HEK293 (cell line): ENCODE results near the gene JTB.

Source experiments
- EGR2 ChIP-seq: fragments of 450-650 bp; formaldehyde crosslinking; IDR thresholded peaks from 2 replicates; pipeline ENCODE4 v1.5.1; 2016; ENCODE audit warnings: low read depth, missing biosample characterization, missing genetic modification characterization
- FEZF1 ChIP-seq: fragments of 450-650 bp; formaldehyde crosslinking; IDR thresholded peaks from 2 replicates; pipeline ENCODE4 v1.5.1; 2016; ENCODE audit warnings: missing biosample characterization, missing genetic modification characterization
- MZF1 ChIP-seq: fragments of 450-650 bp; formaldehyde crosslinking; IDR thresholded peaks from 2 replicates; pipeline ENCODE4 v1.5.1; 2017; ENCODE audit warnings: missing biosample characterization, missing genetic modification characterization, borderline replicate concordance
- OSR2 ChIP-seq: fragments of 450-650 bp; formaldehyde crosslinking; IDR thresholded peaks from 2 replicates; pipeline ENCODE4 v1.5.1; 2016; ENCODE audit warnings: missing biosample characterization, missing genetic modification characterization
- SCRT1 ChIP-seq: fragments of 450-650 bp; formaldehyde crosslinking; IDR thresholded peaks from 2 replicates; pipeline ENCODE4 v1.5.1; 2016; ENCODE audit warnings: missing biosample characterization, missing genetic modification characterization, borderline replicate concordance
- TCF7L2 ChIP-seq: IDR thresholded peaks from 2 replicates; pipeline ENCODE4 v1.6.1; 2011; ENCODE audit warnings: low read depth, mild to moderate bottlenecking, inconsistent platforms, low read length, moderate library complexity, borderline replicate concordance
- WT1 ChIP-seq: fragments of 450-650 bp; formaldehyde crosslinking; IDR thresholded peaks from 2 replicates; pipeline ENCODE4 v1.5.1; 2016; ENCODE audit warnings: missing biosample characterization, missing genetic modification characterization
- ZIC2 ChIP-seq: fragments of 450-650 bp; formaldehyde crosslinking; IDR thresholded peaks from 2 replicates; pipeline ENCODE4 v1.5.1; 2016; ENCODE audit warnings: missing biosample characterization, missing genetic modification characterization
- ZNF112 ChIP-seq: fragments of 450-650 bp; formaldehyde crosslinking; IDR thresholded peaks from 2 replicates; pipeline ENCODE4 v1.5.0; 2017; ENCODE audit warnings: missing biosample characterization, missing genetic modification characterization
- ZNF114 ChIP-seq: fragments of 450-650 bp; formaldehyde crosslinking; IDR thresholded peaks from 2 replicates; pipeline ENCODE4 v1.5.0; 2017; ENCODE audit warnings: missing biosample characterization, missing genetic modification characterization
- ZNF121 ChIP-seq: fragments of 450-650 bp; formaldehyde crosslinking; IDR thresholded peaks from 2 replicates; pipeline ENCODE4 v1.5.1; 2016; ENCODE audit warnings: missing biosample characterization, missing genetic modification characterization
- ZNF214 ChIP-seq: fragments of 450-650 bp; formaldehyde crosslinking; IDR thresholded peaks from 2 replicates; pipeline ENCODE4 v1.5.1; 2017; ENCODE audit warnings: missing biosample characterization, mild to moderate bottlenecking, missing genetic modification characterization, borderline replicate concordance
- ZNF24 ChIP-seq: fragments of 450-650 bp; formaldehyde crosslinking; IDR thresholded peaks from 2 replicates; pipeline ENCODE4 v1.5.1; 2016; ENCODE audit warnings: missing biosample characterization, missing genetic modification characterization
- ZNF366 ChIP-seq: fragments of 450-650 bp; formaldehyde crosslinking; conservative IDR thresholded peaks from 2 replicates; pipeline ENCODE4 v1.5.1; 2016; ENCODE audit warnings: missing biosample characterization, missing genetic modification characterization
- ZNF433 ChIP-seq: fragments of 450-650 bp; formaldehyde crosslinking; IDR thresholded peaks from 2 replicates; pipeline ENCODE4 v1.5.1; 2016; ENCODE audit warnings: missing biosample characterization, missing genetic modification characterization, low read depth
- ZNF530 ChIP-seq: fragments of 450-650 bp; formaldehyde crosslinking; IDR thresholded peaks from 2 replicates; pipeline ENCODE4 v1.5.1; 2016; ENCODE audit warnings: low read depth, missing biosample characterization, missing genetic modification characterization
- ZNF558 ChIP-seq: fragments of 450-650 bp; formaldehyde crosslinking; IDR thresholded peaks from 2 replicates; pipeline ENCODE4 v1.5.1; 2016; ENCODE audit warnings: missing biosample characterization, missing genetic modification characterization
- ZNF561 ChIP-seq: fragments of 450-650 bp; IDR thresholded peaks from 2 replicates; pipeline ENCODE4 v1.5.1; 2018; ENCODE audit warnings: missing biosample characterization, missing genetic modification characterization, borderline replicate concordance
- ZNF658 ChIP-seq: fragments of 450-650 bp; formaldehyde crosslinking; IDR thresholded peaks from 2 replicates; pipeline ENCODE4; 2016; ENCODE audit warnings: missing biosample characterization, missing genetic modification characterization
- TF ChIP-seq, protein P1 (sequence below): fragments of 450-650 bp; formaldehyde crosslinking; IDR thresholded peaks from 2 replicates; pipeline ENCODE4 v1.5.0; 2017; ENCODE audit warnings: missing biosample characterization, missing genetic modification characterization, borderline replicate concordance
- TF ChIP-seq, protein P2 (sequence below): fragments of 450-650 bp; formaldehyde crosslinking; IDR thresholded peaks from 2 replicates; pipeline ENCODE4 v1.5.1; 2016; ENCODE audit warnings: missing biosample characterization, missing genetic modification characterization
- TF ChIP-seq, protein P3 (sequence below): fragments of 450-650 bp; formaldehyde crosslinking; IDR thresholded peaks from 2 replicates; pipeline ENCODE4 v1.5.1; 2017; ENCODE audit warnings: missing biosample characterization, missing genetic modification characterization
- TF ChIP-seq, protein P4 (sequence below): fragments of 450-650 bp; formaldehyde crosslinking; IDR thresholded peaks from 2 replicates; pipeline ENCODE4 v1.5.1; 2016; ENCODE audit warnings: missing biosample characterization, missing genetic modification characterization, borderline replicate concordance
- TF ChIP-seq, protein P5 (sequence below): fragments of 450-650 bp; formaldehyde crosslinking; IDR thresholded peaks from 2 replicates; pipeline ENCODE4 v1.5.1; 2017; ENCODE audit warnings: missing biosample characterization, missing genetic modification characterization
- TF ChIP-seq, protein P6 (sequence below): fragments of 450-650 bp; formaldehyde crosslinking; IDR thresholded peaks from 2 replicates; pipeline ENCODE4 v1.5.1; 2016; ENCODE audit warnings: missing biosample characterization, missing genetic modification characterization

JTB gene

DNA sequence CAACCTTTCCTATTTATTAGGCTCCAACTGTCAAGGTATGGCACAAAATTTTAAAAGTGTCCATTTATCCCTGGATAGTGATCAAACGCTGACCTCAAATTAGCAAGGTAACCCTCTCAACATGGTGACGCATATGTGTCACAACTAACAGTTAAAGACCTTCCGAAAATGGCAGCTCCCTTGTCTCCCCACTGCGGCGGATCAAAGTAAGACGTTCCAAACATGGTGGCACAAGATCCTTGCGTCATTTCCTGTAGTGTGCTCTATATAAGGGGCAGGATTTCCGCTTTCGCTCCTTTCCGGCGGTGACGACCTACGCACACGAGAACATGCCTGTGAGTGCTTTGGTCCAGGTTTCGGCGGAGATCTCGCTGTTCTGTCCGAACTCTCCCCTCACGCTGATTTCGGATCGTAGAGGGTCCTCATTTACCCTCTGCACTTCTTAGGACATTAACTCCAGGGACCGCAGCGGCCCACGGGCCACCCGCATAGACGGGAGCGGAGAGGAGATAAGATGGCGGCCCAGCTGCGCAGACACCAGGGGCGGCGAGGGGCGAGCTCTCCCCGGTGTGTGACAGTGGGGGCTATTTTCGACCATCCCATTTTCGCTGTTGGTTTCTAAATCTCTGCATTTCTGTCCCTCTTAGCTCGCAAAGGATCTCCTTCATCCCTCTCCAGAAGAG, 13.1 kb upstream of the JTB start, which contains the start of gene RPS27 (continued):
- peak; percentile 100 for TF ChIP-seq TCF7L2
- TF ChIP-seq, protein P1, sequence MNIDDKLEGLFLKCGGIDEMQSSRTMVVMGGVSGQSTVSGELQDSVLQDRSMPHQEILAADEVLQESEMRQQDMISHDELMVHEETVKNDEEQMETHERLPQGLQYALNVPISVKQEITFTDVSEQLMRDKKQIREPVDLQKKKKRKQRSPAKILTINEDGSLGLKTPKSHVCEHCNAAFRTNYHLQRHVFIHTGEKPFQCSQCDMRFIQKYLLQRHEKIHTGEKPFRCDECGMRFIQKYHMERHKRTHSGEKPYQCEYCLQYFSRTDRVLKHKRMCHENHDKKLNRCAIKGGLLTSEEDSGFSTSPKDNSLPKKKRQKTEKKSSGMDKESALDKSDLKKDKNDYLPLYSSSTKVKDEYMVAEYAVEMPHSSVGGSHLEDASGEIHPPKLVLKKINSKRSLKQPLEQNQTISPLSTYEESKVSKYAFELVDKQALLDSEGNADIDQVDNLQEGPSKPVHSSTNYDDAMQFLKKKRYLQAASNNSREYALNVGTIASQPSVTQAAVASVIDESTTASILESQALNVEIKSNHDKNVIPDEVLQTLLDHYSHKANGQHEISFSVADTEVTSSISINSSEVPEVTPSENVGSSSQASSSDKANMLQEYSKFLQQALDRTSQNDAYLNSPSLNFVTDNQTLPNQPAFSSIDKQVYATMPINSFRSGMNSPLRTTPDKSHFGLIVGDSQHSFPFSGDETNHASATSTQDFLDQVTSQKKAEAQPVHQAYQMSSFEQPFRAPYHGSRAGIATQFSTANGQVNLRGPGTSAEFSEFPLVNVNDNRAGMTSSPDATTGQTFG (tag by site-specific recombination), result no peak
- no peak for TF ChIP-seq ZNF658 (tag by site-specific recombination)
- TF ChIP-seq MZF1 (tag by site-specific recombination), result no peak; the same call in 1 of the 2 replicates
- TF ChIP-seq, protein P2, sequence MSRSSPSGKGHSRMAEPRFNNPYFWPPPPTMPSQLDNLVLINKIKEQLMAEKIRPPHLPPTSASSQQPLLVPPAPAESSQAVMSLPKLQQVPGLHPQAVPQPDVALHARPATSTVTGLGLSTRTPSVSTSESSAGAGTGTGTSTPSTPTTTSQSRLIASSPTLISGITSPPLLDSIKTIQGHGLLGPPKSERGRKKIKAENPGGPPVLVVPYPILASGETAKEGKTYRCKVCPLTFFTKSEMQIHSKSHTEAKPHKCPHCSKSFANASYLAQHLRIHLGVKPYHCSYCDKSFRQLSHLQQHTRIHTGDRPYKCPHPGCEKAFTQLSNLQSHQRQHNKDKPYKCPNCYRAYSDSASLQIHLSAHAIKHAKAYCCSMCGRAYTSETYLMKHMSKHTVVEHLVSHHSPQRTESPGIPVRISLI (tag by site-specific recombination), result no peak
- TF ChIP-seq OSR2 (tag by site-specific recombination), result no peak
- peak; percentile 69 for TF ChIP-seq EGR2 (tag by site-specific recombination)
- TF ChIP-seq WT1 (tag by site-specific recombination), result no peak
- TF ChIP-seq, protein P3, sequence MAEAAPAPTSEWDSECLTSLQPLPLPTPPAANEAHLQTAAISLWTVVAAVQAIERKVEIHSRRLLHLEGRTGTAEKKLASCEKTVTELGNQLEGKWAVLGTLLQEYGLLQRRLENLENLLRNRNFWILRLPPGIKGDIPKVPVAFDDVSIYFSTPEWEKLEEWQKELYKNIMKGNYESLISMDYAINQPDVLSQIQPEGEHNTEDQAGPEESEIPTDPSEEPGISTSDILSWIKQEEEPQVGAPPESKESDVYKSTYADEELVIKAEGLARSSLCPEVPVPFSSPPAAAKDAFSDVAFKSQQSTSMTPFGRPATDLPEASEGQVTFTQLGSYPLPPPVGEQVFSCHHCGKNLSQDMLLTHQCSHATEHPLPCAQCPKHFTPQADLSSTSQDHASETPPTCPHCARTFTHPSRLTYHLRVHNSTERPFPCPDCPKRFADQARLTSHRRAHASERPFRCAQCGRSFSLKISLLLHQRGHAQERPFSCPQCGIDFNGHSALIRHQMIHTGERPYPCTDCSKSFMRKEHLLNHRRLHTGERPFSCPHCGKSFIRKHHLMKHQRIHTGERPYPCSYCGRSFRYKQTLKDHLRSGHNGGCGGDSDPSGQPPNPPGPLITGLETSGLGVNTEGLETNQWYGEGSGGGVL, result no peak
- no peak for TF ChIP-seq ZNF530 (tag by site-specific recombination)
- no peak for TF ChIP-seq ZIC2 (tag by site-specific recombination)
- TF ChIP-seq, protein P4, sequence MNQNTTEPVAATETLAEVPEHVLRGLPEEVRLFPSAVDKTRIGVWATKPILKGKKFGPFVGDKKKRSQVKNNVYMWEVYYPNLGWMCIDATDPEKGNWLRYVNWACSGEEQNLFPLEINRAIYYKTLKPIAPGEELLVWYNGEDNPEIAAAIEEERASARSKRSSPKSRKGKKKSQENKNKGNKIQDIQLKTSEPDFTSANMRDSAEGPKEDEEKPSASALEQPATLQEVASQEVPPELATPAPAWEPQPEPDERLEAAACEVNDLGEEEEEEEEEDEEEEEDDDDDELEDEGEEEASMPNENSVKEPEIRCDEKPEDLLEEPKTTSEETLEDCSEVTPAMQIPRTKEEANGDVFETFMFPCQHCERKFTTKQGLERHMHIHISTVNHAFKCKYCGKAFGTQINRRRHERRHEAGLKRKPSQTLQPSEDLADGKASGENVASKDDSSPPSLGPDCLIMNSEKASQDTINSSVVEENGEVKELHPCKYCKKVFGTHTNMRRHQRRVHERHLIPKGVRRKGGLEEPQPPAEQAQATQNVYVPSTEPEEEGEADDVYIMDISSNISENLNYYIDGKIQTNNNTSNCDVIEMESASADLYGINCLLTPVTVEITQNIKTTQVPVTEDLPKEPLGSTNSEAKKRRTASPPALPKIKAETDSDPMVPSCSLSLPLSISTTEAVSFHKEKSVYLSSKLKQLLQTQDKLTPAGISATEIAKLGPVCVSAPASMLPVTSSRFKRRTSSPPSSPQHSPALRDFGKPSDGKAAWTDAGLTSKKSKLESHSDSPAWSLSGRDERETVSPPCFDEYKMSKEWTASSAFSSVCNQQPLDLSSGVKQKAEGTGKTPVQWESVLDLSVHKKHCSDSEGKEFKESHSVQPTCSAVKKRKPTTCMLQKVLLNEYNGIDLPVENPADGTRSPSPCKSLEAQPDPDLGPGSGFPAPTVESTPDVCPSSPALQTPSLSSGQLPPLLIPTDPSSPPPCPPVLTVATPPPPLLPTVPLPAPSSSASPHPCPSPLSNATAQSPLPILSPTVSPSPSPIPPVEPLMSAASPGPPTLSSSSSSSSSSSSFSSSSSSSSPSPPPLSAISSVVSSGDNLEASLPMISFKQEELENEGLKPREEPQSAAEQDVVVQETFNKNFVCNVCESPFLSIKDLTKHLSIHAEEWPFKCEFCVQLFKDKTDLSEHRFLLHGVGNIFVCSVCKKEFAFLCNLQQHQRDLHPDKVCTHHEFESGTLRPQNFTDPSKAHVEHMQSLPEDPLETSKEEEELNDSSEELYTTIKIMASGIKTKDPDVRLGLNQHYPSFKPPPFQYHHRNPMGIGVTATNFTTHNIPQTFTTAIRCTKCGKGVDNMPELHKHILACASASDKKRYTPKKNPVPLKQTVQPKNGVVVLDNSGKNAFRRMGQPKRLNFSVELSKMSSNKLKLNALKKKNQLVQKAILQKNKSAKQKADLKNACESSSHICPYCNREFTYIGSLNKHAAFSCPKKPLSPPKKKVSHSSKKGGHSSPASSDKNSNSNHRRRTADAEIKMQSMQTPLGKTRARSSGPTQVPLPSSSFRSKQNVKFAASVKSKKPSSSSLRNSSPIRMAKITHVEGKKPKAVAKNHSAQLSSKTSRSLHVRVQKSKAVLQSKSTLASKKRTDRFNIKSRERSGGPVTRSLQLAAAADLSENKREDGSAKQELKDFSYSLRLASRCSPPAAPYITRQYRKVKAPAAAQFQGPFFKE (tag by site-specific recombination), result no peak
- no peak for TF ChIP-seq ZNF366 (tag by site-specific recombination)
- TF ChIP-seq SCRT1, result no peak
- TF ChIP-seq, protein P5, sequence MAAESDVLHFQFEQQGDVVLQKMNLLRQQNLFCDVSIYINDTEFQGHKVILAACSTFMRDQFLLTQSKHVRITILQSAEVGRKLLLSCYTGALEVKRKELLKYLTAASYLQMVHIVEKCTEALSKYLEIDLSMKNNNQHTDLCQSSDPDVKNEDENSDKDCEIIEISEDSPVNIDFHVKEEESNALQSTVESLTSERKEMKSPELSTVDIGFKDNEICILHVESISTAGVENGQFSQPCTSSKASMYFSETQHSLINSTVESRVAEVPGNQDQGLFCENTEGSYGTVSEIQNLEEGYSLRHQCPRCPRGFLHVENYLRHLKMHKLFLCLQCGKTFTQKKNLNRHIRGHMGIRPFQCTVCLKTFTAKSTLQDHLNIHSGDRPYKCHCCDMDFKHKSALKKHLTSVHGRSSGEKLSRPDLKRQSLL (tag by site-specific recombination), result no peak
- no peak for TF ChIP-seq ZNF114
- no peak for TF ChIP-seq ZNF112 (tag by site-specific recombination)
- TF ChIP-seq, protein P6, sequence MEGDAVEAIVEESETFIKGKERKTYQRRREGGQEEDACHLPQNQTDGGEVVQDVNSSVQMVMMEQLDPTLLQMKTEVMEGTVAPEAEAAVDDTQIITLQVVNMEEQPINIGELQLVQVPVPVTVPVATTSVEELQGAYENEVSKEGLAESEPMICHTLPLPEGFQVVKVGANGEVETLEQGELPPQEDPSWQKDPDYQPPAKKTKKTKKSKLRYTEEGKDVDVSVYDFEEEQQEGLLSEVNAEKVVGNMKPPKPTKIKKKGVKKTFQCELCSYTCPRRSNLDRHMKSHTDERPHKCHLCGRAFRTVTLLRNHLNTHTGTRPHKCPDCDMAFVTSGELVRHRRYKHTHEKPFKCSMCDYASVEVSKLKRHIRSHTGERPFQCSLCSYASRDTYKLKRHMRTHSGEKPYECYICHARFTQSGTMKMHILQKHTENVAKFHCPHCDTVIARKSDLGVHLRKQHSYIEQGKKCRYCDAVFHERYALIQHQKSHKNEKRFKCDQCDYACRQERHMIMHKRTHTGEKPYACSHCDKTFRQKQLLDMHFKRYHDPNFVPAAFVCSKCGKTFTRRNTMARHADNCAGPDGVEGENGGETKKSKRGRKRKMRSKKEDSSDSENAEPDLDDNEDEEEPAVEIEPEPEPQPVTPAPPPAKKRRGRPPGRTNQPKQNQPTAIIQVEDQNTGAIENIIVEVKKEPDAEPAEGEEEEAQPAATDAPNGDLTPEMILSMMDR (tag by site-specific recombination), result no peak
- TF ChIP-seq ZNF558 (tag by site-specific recombination), result 0 out of 2 replicates have a peak, but pooled peaks have one; percentile 48
- TF ChIP-seq FEZF1 (tag by site-specific recombination), result no peak
- TF ChIP-seq ZNF433 (tag by site-specific recombination), result no peak
- peak; percentile 72; the same call in 1 of the 2 replicates for TF ChIP-seq ZNF561 (tag by site-specific recombination)
- TF ChIP-seq ZNF214 (tag by site-specific recombination), result no peak
- peak; percentile 44; the same call in 1 of the 2 replicates for TF ChIP-seq ZNF24 (tag by site-specific recombination)
- peak; percentile 39; the same call in 1 of the 2 replicates for TF ChIP-seq ZNF121 (tag by site-specific recombination)
